K562 (cell line): Measurements from ENCODE around the gene RPS10. TPM values are rescaled to one million over a fixed set of nuclear protein-coding genes. Genes with fewer than 3 reads are reported as not detected.
A peak's percentile ranks its signal among the peaks of the same experiment; 100 is the strongest.

Experiments used
- ATAC-seq: fragments of 200-7000 bp; cut with Tn5 transposase; 3 replicates; pipeline ENCODE4 v1.9.1; 2020; ENCODE audit warnings: moderate library complexity
- BruUV-seq: library from RNA; stranded (reverse); fragments of 400-500 nt; replicated peaks from 2 replicates; lab custom pipeline; 2021; lab: Mats Ljungman, UMichigan
- CTCF ChIA-PET: fragments of 300-600 bp; formaldehyde crosslinking; extraction: SDS; loops from one replicate; lab custom pipeline; 2021; ENCODE audit warnings: low intra/inter-chr PET ratio; lab: Yijun Ruan, JAX
- POLR2A ChIA-PET: fragments of 300-600, 350-650 bp; sonication (Branson Sonifier 250); formaldehyde crosslinking; extraction: SDS; loops from one replicate; lab custom pipeline; 2021; ENCODE audit warnings: antibody characterized with exemption, inconsistent platforms; lab: Yijun Ruan, JAX
- DNase-seq, 4 experiments: peaks; one replicate each; pipeline versions ENCODE4 v3.0.0 to v3.0.0-alpha.2; 2011 to 2018; ENCODE audit warnings: low spot score in 3 of 4, mixed read lengths in 3 of 4; ENCODE audit errors: extremely low read depth in 1 of 4
- FAIRE-seq: peaks from 2 replicates; lab custom pipeline; 2011; peaks lifted over from hg19 to GRCh38; lab: Jason Lieb, UNC
- H2AFZ ChIP-seq: 2 replicates; pipeline ENCODE4 v1.6.0; 2011; ENCODE audit warnings: low read depth, low read length, control low read depth, inconsistent platforms
- H3K27ac ChIP-seq: fragments of 200-600 bp; 3 replicates; pipeline ENCODE4 v1.8.0; 2011; ENCODE audit warnings: low read depth, mild to moderate bottlenecking, control low read depth, inconsistent platforms, low read length, moderate library complexity, mixed read lengths; ENCODE audit errors: extremely low read depth
- H3K27me3 ChIP-seq, 2 experiments: fragments of 300-600 bp in 1 of 2; 2 replicates in 1 of 2; 3 replicates in 1 of 2; pipeline versions ENCODE4 v1.6.0 to v1.8.0; 2011; ENCODE audit warnings: inconsistent platforms in 2 of 2, low read length in 2 of 2, mild to moderate bottlenecking in 1 of 2, mixed read lengths in 1 of 2, moderate library complexity in 1 of 2; ENCODE audit not compliant: control insufficient read depth in 2 of 2, insufficient read depth in 2 of 2
- H3K36me3 ChIP-seq: fragments of 300-600 bp; 3 replicates; pipeline ENCODE4 v1.8.0; 2011; ENCODE audit warnings: mild to moderate bottlenecking, low read length, inconsistent platforms; ENCODE audit not compliant: control insufficient read depth, insufficient read depth
- H3K4me1 ChIP-seq, 2 experiments: fragments of 200-600 bp in 1 of 2; replicated peaks in 1 of 2; 2 replicates in 1 of 2; 3 replicates in 1 of 2; pipeline versions ENCODE4 v1.5.1 to v1.8.0; 2011; ENCODE audit warnings: inconsistent platforms in 2 of 2, low read length in 2 of 2, mild to moderate bottlenecking in 1 of 2, mixed read lengths in 1 of 2, moderate library complexity in 1 of 2; ENCODE audit not compliant: control insufficient read depth in 2 of 2, insufficient read depth in 2 of 2
- H3K4me2 ChIP-seq: 2 replicates; pipeline ENCODE4 v1.6.1; 2011; ENCODE audit warnings: low read length, control low read depth, inconsistent platforms, mixed read lengths; ENCODE audit not compliant: insufficient read depth
- H3K4me3 ChIP-seq: fragments of 200-600 bp; sonication (generic), shearing (Covaris generic); 2 replicates; pipeline ENCODE4 v1.5.1; 2016; ENCODE audit warnings: control low read depth, inconsistent platforms
- H3K79me2 ChIP-seq: fragments of 200-600 bp; 3 replicates; pipeline ENCODE4 v1.8.0; 2011; ENCODE audit warnings: low read length, inconsistent platforms; ENCODE audit not compliant: control insufficient read depth, insufficient read depth
- H3K9ac ChIP-seq, 2 experiments: 2 replicates each; pipeline versions ENCODE4 v1.6.0 to v1.6.1; 2011; ENCODE audit warnings: low read depth in 2 of 2, low read length in 2 of 2, control low read depth in 1 of 2, inconsistent platforms in 1 of 2, mild to moderate bottlenecking in 1 of 2, mixed read lengths in 1 of 2; ENCODE audit not compliant: insufficient read depth in 1 of 2
- H3K9me1 ChIP-seq: one replicate; pipeline ENCODE4 v1.6.0; 2011; ENCODE audit warnings: inconsistent platforms, mild to moderate bottlenecking, low read length, moderate library complexity; ENCODE audit not compliant: control insufficient read depth, insufficient read depth
- H3K9me3 ChIP-seq: replicated peaks from 2 replicates; pipeline ENCODE4 v1.5.1; 2011; ENCODE audit warnings: low read depth, low read length, inconsistent platforms; ENCODE audit not compliant: control insufficient read depth, insufficient read depth
- H4K20me1 ChIP-seq: replicated peaks from 2 replicates; pipeline ENCODE4 v1.6.1; 2011; ENCODE audit warnings: low read length, inconsistent platforms, mixed read lengths; ENCODE audit not compliant: control insufficient read depth, insufficient read depth
- FOXK1 ChIP-seq: sonication (generic); formaldehyde crosslinking; IDR thresholded peaks from 2 replicates; pipeline ENCODE4 v1.8.0; 2022; ENCODE audit warnings: missing genetic modification reagents, mild to moderate bottlenecking, borderline replicate concordance
- HDAC2 ChIP-seq: fragments of 450-650 bp; IDR thresholded peaks from 2 replicates; pipeline ENCODE4 v1.6.1; 2016; ENCODE audit warnings: mild to moderate bottlenecking
- JUND ChIP-seq, 2 experiments: IDR thresholded peaks; 2 replicates in 1 of 2; 3 replicates in 1 of 2; pipeline ENCODE4 v1.6.1; 2011; ENCODE audit warnings: borderline replicate concordance in 2 of 2, low read depth in 2 of 2, low read length in 2 of 2, improper control_type of control experiment in 1 of 2, missing biosample characterization in 1 of 2, missing genetic modification characterization in 1 of 2, missing genetic modification reagents in 1 of 2
- MYC ChIP-seq, 2 experiments: fragments of 250-450 bp in 1 of 2; sonication (Bioruptor Pico) in 1 of 2; IDR thresholded peaks; 2 replicates each; pipeline versions ENCODE4 v1.5.1 to v1.6.1; 2012 to 2021; ENCODE audit warnings: low read depth in 2 of 2, borderline replicate concordance in 1 of 2, improper control_type of control experiment in 1 of 2, low read length in 1 of 2, mild to moderate bottlenecking in 1 of 2, moderate library complexity in 1 of 2
- NUFIP1 ChIP-seq: fragments of 450-650 bp; IDR thresholded peaks from 2 replicates; pipeline ENCODE4 v1.6.1; 2018; ENCODE audit not compliant: partially characterized antibody
- SRSF7 ChIP-seq: fragments of 200-400 bp; formaldehyde crosslinking; optimal IDR thresholded peaks from 2 replicates; pipeline ENCODE3; 2017; ENCODE audit warnings: mild to moderate bottlenecking, low read depth, low read length
- ZKSCAN1 ChIP-seq: fragments of 150-350 bp; IDR thresholded peaks from 2 replicates; pipeline ENCODE4 v1.6.1; 2016; ENCODE audit warnings: low read depth, low read length
- ZNF134 ChIP-seq: fragments of 250-450 bp; sonication (Bioruptor Pico); conservative IDR thresholded peaks from 2 replicates; pipeline ENCODE4 v1.4.0; 2020
- ZNF766 ChIP-seq: fragments of 200-800 bp; sonication (Bioruptor generic); conservative IDR thresholded peaks from 2 replicates; pipeline ENCODE4 v1.6.1; 2016; ENCODE audit warnings: missing genetic modification characterization, missing compliant biosample characterization
- WGBS: fragments of 100-300 bp; shearing (Covaris generic); methylation state at CpG from one replicate; pipeline ENCODE4 v1.1.6; 2016; ENCODE audit warnings: low coverage, mixed read lengths; ENCODE audit not compliant: insufficient coverage; ENCODE audit errors: missing lambda C conversion rate; 5-methylcytosine and 5-hydroxymethylcytosine counted together
- in situ Hi-C: fragments of 300-500 bp; cut with MboI; formaldehyde crosslinking; loops from 4 replicates; pipeline ENCODE4 v1.15.0; 2018; ENCODE audit warnings: inconsistent platforms, mixed read lengths
- intact Hi-C: fragments of 100-400 bp; cut with micrococcal nuclease; formaldehyde crosslinking; loops from 2 replicates; pipeline ENCODE4 v1.14.2; 2022
- polyA plus RNA-seq, 8 experiments: library from polyadenylated mRNA; depleted of rRNA in 4 of 8; stranded (reverse) in 5 of 8; unstranded in 3 of 8; fragments of >200 nt; fragmentation: Nextera tagmentation in 2 of 8; fragmentation: Illumina TruSeq in 1 of 8; extraction: Ambion mirVana in 2 of 8; extraction: Trizol in 1 of 8; gene quantifications; 2 replicates each; pipeline versions ENCODE4 v1.2.1 to v1.2.3, GENCODE V29; 2011 to 2014; ENCODE audit warnings: inconsistent platforms in 1 of 8, missing spikeins in 1 of 8
- total RNA-seq, 7 experiments: library from RNA; depleted of rRNA in 6 of 7; stranded (reverse); fragments of >200 nt in 6 of 7; fragmentation: Illumina TruSeq in 2 of 7; extraction: Trizol in 2 of 7; gene quantifications; 2 replicates each; pipeline versions ENCODE4 v1.2.1 to v1.2.3, GENCODE V29; 2011 to 2021; ENCODE audit warnings: low replicate concordance in 1 of 7
- TF ChIP-seq, protein P1 (sequence below): sonication (generic); formaldehyde crosslinking; IDR thresholded peaks from 2 replicates; pipeline ENCODE4 v1.8.1; 2022; ENCODE audit warnings: missing genetic modification reagents
- TF ChIP-seq, protein P2 (sequence below): fragments of 450-650 bp; formaldehyde crosslinking; IDR thresholded peaks from 2 replicates; pipeline ENCODE4 v1.4.0; 2022; ENCODE audit warnings: missing genetic modification characterization
- TF ChIP-seq, protein P3 (sequence below), 2 experiments: fragments of 450-650 bp in 1 of 2; sonication (generic) in 1 of 2; formaldehyde crosslinking; conservative IDR thresholded peaks; 2 replicates each; pipeline versions ENCODE4 v1.4.0 to v1.8.1; 2020 to 2022; ENCODE audit warnings: mild to moderate bottlenecking in 1 of 2, missing genetic modification reagents in 1 of 2

The RPS10 gene
- total and polyA plus RNA-seq, 9 of the 15 experiments (the other 6 are each of a cell fraction or from before 2014, with no cell fraction given) = 2,680 to 5,251 (median 3,876) TPM

DNA sequence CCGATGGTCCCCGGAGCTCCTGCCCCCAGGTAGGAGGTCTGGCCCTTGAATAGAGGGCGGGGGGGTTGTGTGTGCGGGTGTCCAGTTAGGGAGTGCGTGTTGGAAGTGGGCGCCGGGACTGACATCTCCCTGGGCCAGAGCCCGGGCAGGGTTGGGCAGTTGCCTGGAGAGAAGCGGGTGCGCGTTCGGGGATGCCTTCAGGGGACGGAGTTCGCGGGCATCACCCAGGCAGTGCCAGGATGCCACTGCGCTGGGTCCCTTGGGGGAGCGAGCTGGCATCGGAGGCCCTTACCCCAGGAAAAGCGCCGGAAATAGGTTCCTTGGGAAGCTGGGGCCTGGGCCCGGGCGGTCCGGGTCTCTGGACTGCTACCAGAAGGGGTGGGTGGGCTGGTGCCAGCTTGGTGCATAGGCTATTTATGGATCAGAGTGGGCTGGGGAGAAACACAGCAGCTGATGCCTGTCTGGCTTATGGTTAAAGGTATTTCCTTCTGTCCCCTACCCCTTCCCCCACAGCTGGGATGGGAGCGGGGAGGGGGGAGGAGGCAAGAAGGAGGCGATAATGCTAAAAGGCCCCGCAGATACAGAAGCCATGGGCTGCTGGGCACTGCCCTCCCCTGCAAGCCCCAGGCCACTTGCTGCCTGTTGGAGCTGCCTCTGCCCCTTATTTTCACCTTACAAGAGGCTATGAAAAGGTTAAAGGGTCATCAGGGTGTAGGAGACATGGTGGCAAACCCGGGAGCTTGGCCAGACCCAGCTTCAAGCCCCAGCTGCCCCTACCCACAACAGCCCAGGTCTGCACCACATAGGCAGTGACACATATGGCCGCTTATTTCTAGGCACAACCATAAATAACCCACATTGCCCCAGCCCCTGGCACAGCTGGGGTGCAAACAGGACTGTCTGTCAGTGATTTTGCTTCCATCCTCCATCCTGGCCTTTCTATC, 40.6 kb upstream of the RPS10 start:
- Histone ChIP-seq H3K4me2 (peak overlapping the region; percentile 72), H3K9me1 (no peaks in the 10 kb centered on the region), H3K4me3 (peak overlapping the region; percentile 45), H3K27me3 (no peaks in the 10 kb centered on the region; a peak in 1 of 5 replicates), H3K9me3 (no peaks in the 10 kb centered on the region), H3K36me3 (no peaks in the 10 kb centered on the region), H3K79me2 (no peaks in the 10 kb centered on the region), H4K20me1 (no peaks in the 10 kb centered on the region), H2AFZ (peak overlapping the region; percentile 85), H3K27ac (no peak overlapping the region), H3K4me1 (peaks cover 9 to 21% of the 10 kb centered on the region in 2 experiments; a peak in 4 of 5 replicates), H3K9ac (peak overlapping the region; percentile 15 to 89; a peak in 3 of 4 replicates)
- 52% methylated on average over 19 of the region's 28 CpGs for WGBS
- in situ Hi-C loops = loop anchor here (25.0 kb wide), 1 partner anchor 671 kb away; the partner anchor contains the start of gene TCP11
- DNase-seq (no peak), ATAC-seq (no peak; the same call in 2 of the 3 replicates), FAIRE-seq (no peak)
- POLR2A ChIA-PET = interaction anchor here (0.6 to 2.8 kb wide), 5 partner anchors 9 to 486 kb away, joined by 3 to 10 read pairs (median 4); partner anchors contain the start of gene HMGA1
- intact Hi-C loops = no loop called here
- no TSS peak for BruUV-seq
- CTCF ChIA-PET = no interaction called here
- TF ChIP-seq NUFIP1 (no peak), SRSF7 (no peak), ZNF766 (no peak), JUND (IDR thresholded peaks at IDR 0.05; ENCODE audit: borderline replicate concordance, low read depth, low read length) (no peak), JUND (tag; IDR thresholded peaks at IDR 0.05; ENCODE audit: borderline replicate concordance, low read depth, low read length) (no peak), ZNF134 (no peak), HDAC2 (no peak), ZKSCAN1 (no peak), MYC (IDR thresholded peaks at IDR 0.05; ENCODE audit: low read depth, low read length) (peak; percentile 6; the same call in 1 of the 2 replicates), MYC (CRISPR knock-in tag; IDR thresholded peaks at IDR 0.05; ENCODE audit: borderline replicate concordance, low read depth) (no peak), FOXK1 (CRISPR knock-in tag) (no peak)
- TF ChIP-seq, protein P1, sequence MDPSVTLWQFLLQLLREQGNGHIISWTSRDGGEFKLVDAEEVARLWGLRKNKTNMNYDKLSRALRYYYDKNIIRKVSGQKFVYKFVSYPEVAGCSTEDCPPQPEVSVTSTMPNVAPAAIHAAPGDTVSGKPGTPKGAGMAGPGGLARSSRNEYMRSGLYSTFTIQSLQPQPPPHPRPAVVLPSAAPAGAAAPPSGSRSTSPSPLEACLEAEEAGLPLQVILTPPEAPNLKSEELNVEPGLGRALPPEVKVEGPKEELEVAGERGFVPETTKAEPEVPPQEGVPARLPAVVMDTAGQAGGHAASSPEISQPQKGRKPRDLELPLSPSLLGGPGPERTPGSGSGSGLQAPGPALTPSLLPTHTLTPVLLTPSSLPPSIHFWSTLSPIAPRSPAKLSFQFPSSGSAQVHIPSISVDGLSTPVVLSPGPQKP (CRISPR knock-in tag) = no peak
- TF ChIP-seq, protein P2, sequence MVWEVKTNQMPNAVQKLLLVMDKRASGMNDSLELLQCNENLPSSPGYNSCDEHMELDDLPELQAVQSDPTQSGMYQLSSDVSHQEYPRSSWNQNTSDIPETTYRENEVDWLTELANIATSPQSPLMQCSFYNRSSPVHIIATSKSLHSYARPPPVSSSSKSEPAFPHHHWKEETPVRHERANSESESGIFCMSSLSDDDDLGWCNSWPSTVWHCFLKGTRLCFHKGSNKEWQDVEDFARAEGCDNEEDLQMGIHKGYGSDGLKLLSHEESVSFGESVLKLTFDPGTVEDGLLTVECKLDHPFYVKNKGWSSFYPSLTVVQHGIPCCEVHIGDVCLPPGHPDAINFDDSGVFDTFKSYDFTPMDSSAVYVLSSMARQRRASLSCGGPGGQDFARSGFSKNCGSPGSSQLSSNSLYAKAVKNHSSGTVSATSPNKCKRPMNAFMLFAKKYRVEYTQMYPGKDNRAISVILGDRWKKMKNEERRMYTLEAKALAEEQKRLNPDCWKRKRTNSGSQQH (CRISPR knock-in tag) = no peak
- TF ChIP-seq, protein P3, sequence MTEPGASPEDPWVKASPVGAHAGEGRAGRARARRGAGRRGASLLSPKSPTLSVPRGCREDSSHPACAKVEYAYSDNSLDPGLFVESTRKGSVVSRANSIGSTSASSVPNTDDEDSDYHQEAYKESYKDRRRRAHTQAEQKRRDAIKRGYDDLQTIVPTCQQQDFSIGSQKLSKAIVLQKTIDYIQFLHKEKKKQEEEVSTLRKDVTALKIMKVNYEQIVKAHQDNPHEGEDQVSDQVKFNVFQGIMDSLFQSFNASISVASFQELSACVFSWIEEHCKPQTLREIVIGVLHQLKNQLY (CRISPR knock-in tag; conservative IDR thresholded peaks at IDR 0.05) = no peak
